Measurements from ENCODE around the gene SEC23A. TPM values are rescaled to one million over a fixed set of nuclear protein-coding genes. Genes with fewer than 3 reads are reported as not detected.
A peak's percentile ranks its signal among the peaks of the same experiment; 100 is the strongest.
"Not testable (repeated sequence)": the region's sequence is repeated elsewhere in the genome, so short reads cannot be mapped to it uniquely, and the experiment has no call there.

Gene SEC23A
- total RNA-seq, 3 donors from 2014 or later (not counting 1 experiment from before 2014, with no cell fraction given): 61.3 to 75.5 (median 67.8) TPM

GRCh38 chr14:39083127-39083526 lies 19.9 kb downstream of the SEC23A start:
- WGBS (ENCODE audit: insufficient coverage): 87% methylated on average over 5 of the region's 5 CpGs
- Mint-ChIP-seq H3K4me1 (peaks cover 0 to 4% of the 10 kb centered on the region in 2 donors), H3K36me3 (no peaks in the 10 kb centered on the region), H3K4me3 (no peak overlapping the region), H3K27ac (no peak overlapping the region), H3K9me3 (no peaks in the 10 kb centered on the region), H3K27me3 (ENCODE audit: low read depth in 2 of 2) (no peaks in the 10 kb centered on the region)
- Histone ChIP-seq H3K27ac (ENCODE audit: low read length) (no peak overlapping the region), H3K27me3 (ENCODE audit: control insufficient read depth, insufficient read depth, low read length) (no peaks in the 10 kb centered on the region), H3K36me3 (ENCODE audit: control insufficient read depth, insufficient read depth, low read length) (peaks cover 56% of the 10 kb centered on the region), H3K4me3 (ENCODE audit: low read length) (no peak overlapping the region), H3K4me1 (ENCODE audit: control insufficient read depth, insufficient read depth, low read length) (no peaks in the 10 kb centered on the region), H3K9me3 (ENCODE audit: control insufficient read depth, insufficient read depth, low read length) (no peaks in the 10 kb centered on the region)
- no peak for TF ChIP-seq CTCF (IDR thresholded peaks at IDR 0.05)
- ATAC-seq: no peak
- intact Hi-C loops (cut with micrococcal nuclease): no loop called here
- DNase-seq: no peak

GRCh38 chr14:39080886-39081285 lies 22.1 kb downstream of the SEC23A start:
- H3K4me3 Mint-ChIP-seq: no peak overlapping the region
- no peaks in the 10 kb centered on the region for H3K4me1 Mint-ChIP-seq
- H3K4me3 ChIP-seq (ENCODE audit: low read length): no peak overlapping the region
- no peak overlapping the region for H3K27ac ChIP-seq (ENCODE audit: low read length)
- H3K9me3 Mint-ChIP-seq: no peaks in the 10 kb centered on the region
- no peak for TF ChIP-seq CTCF (IDR thresholded peaks at IDR 0.05)
- ATAC-seq (no peak), DNase-seq (no peak)
- no peaks in the 10 kb centered on the region for H3K27me3 Mint-ChIP-seq (ENCODE audit: low read depth in 2 of 2)
- no peaks in the 10 kb centered on the region for H3K27me3 ChIP-seq (ENCODE audit: control insufficient read depth, insufficient read depth, low read length)
- H3K36me3 Mint-ChIP-seq: no peaks in the 10 kb centered on the region
- WGBS (ENCODE audit: insufficient coverage): 100% methylated on average over 1 of the region's 1 CpG
- H3K4me1 ChIP-seq (ENCODE audit: control insufficient read depth, insufficient read depth, low read length): no peaks in the 10 kb centered on the region
- intact Hi-C loops (cut with micrococcal nuclease): no loop called here
- H3K27ac Mint-ChIP-seq: peak overlapping the region; percentile 53 to 68
- peaks cover 50% of the 10 kb centered on the region for H3K36me3 ChIP-seq (ENCODE audit: control insufficient read depth, insufficient read depth, low read length)
- H3K9me3 ChIP-seq (ENCODE audit: control insufficient read depth, insufficient read depth, low read length): no peaks in the 10 kb centered on the region

GRCh38 chr14:39071096-39071495 lies 31.9 kb downstream of the SEC23A start:
- Histone ChIP-seq H3K36me3 (ENCODE audit: control insufficient read depth, insufficient read depth, low read length) (peaks cover 45% of the 10 kb centered on the region), H3K27ac (ENCODE audit: low read length) (no peak overlapping the region), H3K27me3 (ENCODE audit: control insufficient read depth, insufficient read depth, low read length) (no peaks in the 10 kb centered on the region), H3K4me3 (ENCODE audit: low read length) (no peak overlapping the region), H3K4me1 (ENCODE audit: control insufficient read depth, insufficient read depth, low read length) (no peaks in the 10 kb centered on the region), H3K9me3 (ENCODE audit: control insufficient read depth, insufficient read depth, low read length) (no peaks in the 10 kb centered on the region)
- no peak for DNase-seq
- Mint-ChIP-seq H3K27me3 (ENCODE audit: low read depth in 2 of 2) (no peaks in the 10 kb centered on the region), H3K4me1 (peaks cover 5% of the 10 kb centered on the region in 2 donors), H3K4me3 (no peak overlapping the region), H3K27ac (no peak overlapping the region), H3K36me3 (no peaks in the 10 kb centered on the region), H3K9me3 (no peaks in the 10 kb centered on the region)
- 97% methylated on average over 2 of the region's 2 CpGs for WGBS (ENCODE audit: insufficient coverage)
- intact Hi-C loops (cut with micrococcal nuclease): no loop called here
- no peak for TF ChIP-seq CTCF (IDR thresholded peaks at IDR 0.05)
- no peak for ATAC-seq

GRCh38 chr14:39069923-39070322 lies 33.1 kb downstream of the SEC23A start:
- no peak overlapping the region for H3K27ac Mint-ChIP-seq

GRCh38 chr14:39069169-39069805 lies 33.7 kb downstream of the SEC23A start:
- H3K4me3 ChIP-seq (ENCODE audit: low read length); H3K27me3 ChIP-seq (ENCODE audit: control insufficient read depth, insufficient read depth, low read length); H3K4me1 ChIP-seq (ENCODE audit: control insufficient read depth, insufficient read depth, low read length); H3K27me3 Mint-ChIP-seq (ENCODE audit: low read depth in 2 of 2); H3K9me3 ChIP-seq (ENCODE audit: control insufficient read depth, insufficient read depth, low read length); ATAC-seq; H3K27ac ChIP-seq (ENCODE audit: low read length); DNase-seq; intact Hi-C loops (cut with micrococcal nuclease); H3K9me3 Mint-ChIP-seq; H3K4me3 Mint-ChIP-seq: not testable (repeated sequence)
- Mint-ChIP-seq H3K36me3 (peaks cover 10% of the 10 kb centered on the region), H3K4me1 (peaks cover 5 to 10% of the 10 kb centered on the region in 2 donors), H3K27ac (peak overlapping the region in 1 of 2 donors; percentile 10)
- 99% methylated on average over 7 of the region's 7 CpGs for WGBS (ENCODE audit: insufficient coverage)
- peaks cover 47% of the 10 kb centered on the region for H3K36me3 ChIP-seq (ENCODE audit: control insufficient read depth, insufficient read depth, low read length)

More at GRCh38 chr14:39069923-39070322, 33.1 kb downstream of the SEC23A start:
- Mint-ChIP-seq H3K36me3 (peaks cover 8% of the 10 kb centered on the region), H3K27me3 (ENCODE audit: low read depth in 2 of 2) (no peaks in the 10 kb centered on the region), H3K4me1 (peaks cover 5 to 10% of the 10 kb centered on the region in 2 donors), H3K9me3 (no peaks in the 10 kb centered on the region), H3K4me3 (no peak overlapping the region)
- Histone ChIP-seq H3K27me3 (ENCODE audit: control insufficient read depth, insufficient read depth, low read length) (no peaks in the 10 kb centered on the region), H3K27ac (ENCODE audit: low read length) (no peak overlapping the region), H3K36me3 (ENCODE audit: control insufficient read depth, insufficient read depth, low read length) (peaks cover 41% of the 10 kb centered on the region), H3K4me3 (ENCODE audit: low read length) (no peak overlapping the region), H3K4me1 (ENCODE audit: control insufficient read depth, insufficient read depth, low read length) (no peaks in the 10 kb centered on the region), H3K9me3 (ENCODE audit: control insufficient read depth, insufficient read depth, low read length) (no peaks in the 10 kb centered on the region)
- DNase-seq (no peak), ATAC-seq (no peak)
- intact Hi-C loops (cut with micrococcal nuclease): no loop called here
- 95% methylated on average over 5 of the region's 5 CpGs for WGBS (ENCODE audit: insufficient coverage)
- no peak for TF ChIP-seq CTCF (IDR thresholded peaks at IDR 0.05)

Data from natural killer cell (primary cell).